ENCODE data around the gene TBC1D19.
"Not testable (repeated sequence)": the region's sequence is repeated elsewhere in the genome, so short reads cannot be mapped to it uniquely, and the experiment has no call there.

- TF ChIP-seq CTCF (IDR thresholded peaks at IDR 0.05; ENCODE audit: low read depth, low read length); EZH2phosphoT487 (IDR thresholded peaks at IDR 0.05; ENCODE audit: low read depth): not testable (repeated sequence)
These were observed 2.5 kb upstream of the TBC1D19 start for GRCh38 chr4:26581341-26581740.

Data from OCI-LY3 (cell line).